HepG2 (cell line): ENCODE measurements around the gene CDC42BPG. TPM values are rescaled to one million over a fixed set of nuclear protein-coding genes. Genes with fewer than 3 reads are reported as not detected.

Experiments
- TBX3 ChIP-seq: fragments of 450-650 bp; IDR thresholded peaks from 2 replicates; pipeline ENCODE4 v1.6.1; 2017; ENCODE audit warnings: antibody characterized with exemption, mild to moderate bottlenecking, inconsistent platforms, borderline replicate concordance
- ZNF124 ChIP-seq: sonication (generic); formaldehyde crosslinking; IDR thresholded peaks from 2 replicates; pipeline ENCODE4 v1.4.0; 2020; ENCODE audit warnings: missing genetic modification reagents
- ZSCAN20 ChIP-seq: sonication (generic); formaldehyde crosslinking; IDR thresholded peaks from 2 replicates; pipeline ENCODE4 v1.4.0; 2020; ENCODE audit warnings: missing genetic modification reagents, mild to moderate bottlenecking, borderline replicate concordance
- polyA plus RNA-seq, 8 experiments: library from polyadenylated mRNA; depleted of rRNA in 3 of 8; stranded (reverse) in 7 of 8; unstranded in 1 of 8; fragments of >200 nt; fragmentation: Illumina TruSeq in 4 of 8; extraction: Trizol in 4 of 8; gene quantifications; 2 replicates each; pipeline versions ENCODE4 v1.2.1 to v1.2.3, GENCODE V29; 2011 to 2016; ENCODE audit warnings: low read depth in 4 of 8, missing spikeins in 1 of 8, mixed read lengths in 1 of 8; ENCODE audit not compliant: insufficient read depth in 1 of 8
- total RNA-seq, 5 experiments: library from RNA; depleted of rRNA; stranded (reverse); fragments of >200 nt; fragmentation: Illumina TruSeq; extraction: Trizol; gene quantifications; 2 replicates each; pipeline ENCODE4 v1.2.3, GENCODE V29; 2016; ENCODE audit warnings: low read depth in 1 of 5
- TF ChIP-seq, protein P1 (sequence below): sonication (generic); formaldehyde crosslinking; IDR thresholded peaks from one replicate; pipeline ENCODE4 v1.5.1; 2020; ENCODE audit warnings: mild to moderate bottlenecking, missing genetic modification reagents; ENCODE audit errors: not compliant biosample characterization
- TF ChIP-seq, protein P2 (sequence below): sonication (generic); formaldehyde crosslinking; IDR thresholded peaks from 2 replicates; pipeline ENCODE4 v1.4.0; 2020; ENCODE audit warnings: missing genetic modification reagents
- TF ChIP-seq, protein P3 (sequence below): sonication (generic); formaldehyde crosslinking; IDR thresholded peaks from 2 replicates; pipeline ENCODE4 v1.9.0; 2021; ENCODE audit warnings: missing genetic modification reagents, mild to moderate bottlenecking, borderline replicate concordance
- TF ChIP-seq, protein P4 (sequence below), 2 experiments: sonication (generic) in 1 of 2; formaldehyde crosslinking in 1 of 2; IDR thresholded peaks; 2 replicates each; pipeline versions ENCODE4 v1.6.1 to v1.9.0; 2014 to 2022; ENCODE audit warnings: antibody characterized with exemption in 1 of 2, borderline replicate concordance in 1 of 2, inconsistent platforms in 1 of 2, low read depth in 1 of 2, missing genetic modification reagents in 1 of 2
- TF ChIP-seq, protein P5 (sequence below): sonication (generic); formaldehyde crosslinking; IDR thresholded peaks from 2 replicates; pipeline ENCODE4 v1.4.0; 2020; ENCODE audit warnings: mild to moderate bottlenecking, missing genetic modification reagents

Gene CDC42BPG
- total and polyA plus RNA-seq, 2 of the 13 experiments (the other 11 are each of a cell fraction or from before 2014, with no cell fraction given): 0.55 to 1.4 TPM

DNA sequence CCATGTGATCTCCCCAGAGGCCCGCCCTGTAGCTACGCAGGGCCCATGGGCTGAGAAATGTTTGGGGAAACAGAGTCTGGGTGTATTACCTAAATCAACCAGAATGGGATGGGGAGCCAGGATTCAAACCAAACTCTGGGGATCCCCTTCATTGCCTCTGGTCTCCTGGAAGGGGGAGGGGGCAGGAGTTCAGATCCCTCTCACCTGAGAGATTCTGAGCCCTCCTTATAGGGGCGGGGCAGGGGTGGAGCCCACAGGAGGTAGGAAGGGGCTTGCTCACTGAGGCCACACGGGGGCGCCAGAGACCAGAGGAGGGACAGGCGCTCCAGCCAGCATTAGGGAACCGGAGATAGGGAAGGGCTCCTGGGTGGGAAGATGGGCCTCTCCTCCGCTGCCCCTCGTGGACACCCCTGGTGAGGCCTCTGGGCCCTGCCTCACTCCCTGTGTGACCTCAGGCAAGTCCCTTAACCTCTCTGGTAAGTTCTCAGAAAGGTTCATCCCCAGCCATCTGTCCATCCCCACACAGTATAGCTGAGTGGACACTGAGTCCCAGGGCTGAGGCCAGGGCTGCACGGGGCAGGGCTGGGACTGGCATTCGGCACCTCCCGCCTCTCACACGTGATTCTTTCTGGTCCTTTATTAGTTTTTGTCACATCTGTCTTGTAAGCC is 2.7 kb upstream of the CDC42BPG start (continued):
- TF ChIP-seq, protein P1, sequence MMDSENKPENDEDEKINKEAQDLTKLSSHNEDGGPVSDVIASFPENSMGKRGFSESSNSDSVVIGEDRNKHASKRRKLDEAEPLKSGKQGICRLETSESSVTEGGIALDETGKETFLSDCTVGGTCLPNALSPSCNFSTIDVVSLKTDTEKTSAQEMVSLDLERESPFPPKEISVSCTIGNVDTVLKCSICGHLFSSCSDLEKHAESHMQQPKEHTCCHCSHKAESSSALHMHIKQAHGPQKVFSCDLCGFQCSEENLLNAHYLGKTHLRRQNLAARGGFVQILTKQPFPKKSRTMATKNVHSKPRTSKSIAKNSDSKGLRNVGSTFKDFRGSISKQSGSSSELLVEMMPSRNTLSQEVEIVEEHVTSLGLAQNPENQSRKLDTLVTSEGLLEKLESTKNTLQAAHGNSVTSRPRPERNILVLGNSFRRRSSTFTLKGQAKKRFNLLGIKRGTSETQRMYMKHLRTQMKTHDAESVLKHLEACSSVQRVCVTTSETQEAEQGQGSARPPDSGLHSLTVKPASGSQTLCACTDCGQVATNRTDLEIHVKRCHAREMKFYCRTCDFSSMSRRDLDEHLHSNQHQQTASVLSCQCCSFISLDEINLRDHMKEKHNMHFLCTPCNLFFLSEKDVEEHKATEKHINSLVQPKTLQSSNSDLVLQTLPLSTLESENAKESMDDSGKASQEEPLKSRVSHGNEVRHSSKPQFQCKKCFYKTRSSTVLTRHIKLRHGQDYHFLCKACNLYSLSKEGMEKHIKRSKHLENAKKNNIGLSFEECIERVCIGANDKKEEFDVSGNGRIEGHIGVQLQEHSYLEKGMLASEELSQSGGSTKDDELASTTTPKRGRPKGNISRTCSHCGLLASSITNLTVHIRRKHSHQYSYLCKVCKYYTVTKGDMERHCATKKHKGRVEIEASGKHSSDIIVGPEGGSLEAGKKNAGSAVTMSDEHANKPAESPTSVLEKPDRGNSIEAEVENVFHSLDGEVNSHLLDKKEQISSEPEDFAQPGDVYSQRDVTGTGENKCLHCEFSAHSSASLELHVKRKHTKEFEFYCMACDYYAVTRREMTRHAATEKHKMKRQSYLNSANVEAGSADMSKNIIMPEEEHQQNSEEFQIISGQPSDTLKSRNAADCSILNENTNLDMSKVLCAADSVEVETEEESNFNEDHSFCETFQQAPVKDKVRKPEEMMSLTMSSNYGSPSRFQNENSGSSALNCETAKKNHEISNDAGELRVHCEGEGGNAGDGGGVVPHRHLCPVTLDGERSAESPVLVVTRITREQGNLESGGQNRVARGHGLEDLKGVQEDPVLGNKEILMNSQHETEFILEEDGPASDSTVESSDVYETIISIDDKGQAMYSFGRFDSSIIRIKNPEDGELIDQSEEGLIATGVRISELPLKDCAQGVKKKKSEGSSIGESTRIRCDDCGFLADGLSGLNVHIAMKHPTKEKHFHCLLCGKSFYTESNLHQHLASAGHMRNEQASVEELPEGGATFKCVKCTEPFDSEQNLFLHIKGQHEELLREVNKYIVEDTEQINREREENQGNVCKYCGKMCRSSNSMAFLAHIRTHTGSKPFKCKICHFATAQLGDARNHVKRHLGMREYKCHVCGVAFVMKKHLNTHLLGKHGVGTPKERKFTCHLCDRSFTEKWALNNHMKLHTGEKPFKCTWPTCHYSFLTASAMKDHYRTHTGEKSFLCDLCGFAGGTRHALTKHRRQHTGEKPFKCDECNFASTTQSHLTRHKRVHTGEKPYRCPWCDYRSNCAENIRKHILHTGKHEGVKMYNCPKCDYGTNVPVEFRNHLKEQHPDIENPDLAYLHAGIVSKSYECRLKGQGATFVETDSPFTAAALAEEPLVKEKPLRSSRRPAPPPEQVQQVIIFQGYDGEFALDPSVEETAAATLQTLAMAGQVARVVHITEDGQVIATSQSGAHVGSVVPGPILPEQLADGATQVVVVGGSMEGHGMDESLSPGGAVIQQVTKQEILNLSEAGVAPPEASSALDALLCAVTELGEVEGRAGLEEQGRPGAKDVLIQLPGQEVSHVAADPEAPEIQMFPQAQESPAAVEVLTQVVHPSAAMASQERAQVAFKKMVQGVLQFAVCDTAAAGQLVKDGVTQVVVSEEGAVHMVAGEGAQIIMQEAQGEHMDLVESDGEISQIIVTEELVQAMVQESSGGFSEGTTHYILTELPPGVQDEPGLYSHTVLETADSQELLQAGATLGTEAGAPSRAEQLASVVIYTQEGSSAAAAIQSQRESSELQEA: no peak
- no peak for TF ChIP-seq ZSCAN20
- TF ChIP-seq, protein P2, sequence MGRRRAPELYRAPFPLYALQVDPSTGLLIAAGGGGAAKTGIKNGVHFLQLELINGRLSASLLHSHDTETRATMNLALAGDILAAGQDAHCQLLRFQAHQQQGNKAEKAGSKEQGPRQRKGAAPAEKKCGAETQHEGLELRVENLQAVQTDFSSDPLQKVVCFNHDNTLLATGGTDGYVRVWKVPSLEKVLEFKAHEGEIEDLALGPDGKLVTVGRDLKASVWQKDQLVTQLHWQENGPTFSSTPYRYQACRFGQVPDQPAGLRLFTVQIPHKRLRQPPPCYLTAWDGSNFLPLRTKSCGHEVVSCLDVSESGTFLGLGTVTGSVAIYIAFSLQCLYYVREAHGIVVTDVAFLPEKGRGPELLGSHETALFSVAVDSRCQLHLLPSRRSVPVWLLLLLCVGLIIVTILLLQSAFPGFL (CRISPR knock-in tag): no peak
- TF ChIP-seq, protein P3, sequence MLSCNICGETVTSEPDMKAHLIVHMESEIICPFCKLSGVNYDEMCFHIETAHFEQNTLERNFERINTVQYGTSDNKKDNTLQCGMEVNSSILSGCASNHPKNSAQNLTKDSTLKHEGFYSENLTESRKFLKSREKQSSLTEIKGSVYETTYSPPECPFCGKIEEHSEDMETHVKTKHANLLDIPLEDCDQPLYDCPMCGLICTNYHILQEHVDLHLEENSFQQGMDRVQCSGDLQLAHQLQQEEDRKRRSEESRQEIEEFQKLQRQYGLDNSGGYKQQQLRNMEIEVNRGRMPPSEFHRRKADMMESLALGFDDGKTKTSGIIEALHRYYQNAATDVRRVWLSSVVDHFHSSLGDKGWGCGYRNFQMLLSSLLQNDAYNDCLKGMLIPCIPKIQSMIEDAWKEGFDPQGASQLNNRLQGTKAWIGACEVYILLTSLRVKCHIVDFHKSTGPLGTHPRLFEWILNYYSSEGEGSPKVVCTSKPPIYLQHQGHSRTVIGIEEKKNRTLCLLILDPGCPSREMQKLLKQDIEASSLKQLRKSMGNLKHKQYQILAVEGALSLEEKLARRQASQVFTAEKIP: no peak
- no peak for TF ChIP-seq ZNF124 (CRISPR knock-in tag)
- TF ChIP-seq, protein P4, sequence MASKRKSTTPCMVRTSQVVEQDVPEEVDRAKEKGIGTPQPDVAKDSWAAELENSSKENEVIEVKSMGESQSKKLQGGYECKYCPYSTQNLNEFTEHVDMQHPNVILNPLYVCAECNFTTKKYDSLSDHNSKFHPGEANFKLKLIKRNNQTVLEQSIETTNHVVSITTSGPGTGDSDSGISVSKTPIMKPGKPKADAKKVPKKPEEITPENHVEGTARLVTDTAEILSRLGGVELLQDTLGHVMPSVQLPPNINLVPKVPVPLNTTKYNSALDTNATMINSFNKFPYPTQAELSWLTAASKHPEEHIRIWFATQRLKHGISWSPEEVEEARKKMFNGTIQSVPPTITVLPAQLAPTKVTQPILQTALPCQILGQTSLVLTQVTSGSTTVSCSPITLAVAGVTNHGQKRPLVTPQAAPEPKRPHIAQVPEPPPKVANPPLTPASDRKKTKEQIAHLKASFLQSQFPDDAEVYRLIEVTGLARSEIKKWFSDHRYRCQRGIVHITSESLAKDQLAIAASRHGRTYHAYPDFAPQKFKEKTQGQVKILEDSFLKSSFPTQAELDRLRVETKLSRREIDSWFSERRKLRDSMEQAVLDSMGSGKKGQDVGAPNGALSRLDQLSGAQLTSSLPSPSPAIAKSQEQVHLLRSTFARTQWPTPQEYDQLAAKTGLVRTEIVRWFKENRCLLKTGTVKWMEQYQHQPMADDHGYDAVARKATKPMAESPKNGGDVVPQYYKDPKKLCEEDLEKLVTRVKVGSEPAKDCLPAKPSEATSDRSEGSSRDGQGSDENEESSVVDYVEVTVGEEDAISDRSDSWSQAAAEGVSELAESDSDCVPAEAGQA (IDR thresholded peaks at IDR 0.05; ENCODE audit: low read depth): no peak
- TF ChIP-seq, protein P4 (CRISPR knock-in tag; IDR thresholded peaks at IDR 0.05; ENCODE audit: borderline replicate concordance): no peak
- TF ChIP-seq TBX3: no peak
- TF ChIP-seq, protein P5, sequence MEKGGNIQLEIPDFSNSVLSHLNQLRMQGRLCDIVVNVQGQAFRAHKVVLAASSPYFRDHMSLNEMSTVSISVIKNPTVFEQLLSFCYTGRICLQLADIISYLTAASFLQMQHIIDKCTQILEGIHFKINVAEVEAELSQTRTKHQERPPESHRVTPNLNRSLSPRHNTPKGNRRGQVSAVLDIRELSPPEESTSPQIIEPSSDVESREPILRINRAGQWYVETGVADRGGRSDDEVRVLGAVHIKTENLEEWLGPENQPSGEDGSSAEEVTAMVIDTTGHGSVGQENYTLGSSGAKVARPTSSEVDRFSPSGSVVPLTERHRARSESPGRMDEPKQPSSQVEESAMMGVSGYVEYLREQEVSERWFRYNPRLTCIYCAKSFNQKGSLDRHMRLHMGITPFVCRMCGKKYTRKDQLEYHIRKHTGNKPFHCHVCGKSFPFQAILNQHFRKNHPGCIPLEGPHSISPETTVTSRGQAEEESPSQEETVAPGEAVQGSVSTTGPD (CRISPR knock-in tag): no peak
